ENCODE data around the gene PANX1. TPM values are rescaled to one million over a fixed set of nuclear protein-coding genes. Genes with fewer than 3 reads are reported as not detected.

Gene PANX1, protein sequence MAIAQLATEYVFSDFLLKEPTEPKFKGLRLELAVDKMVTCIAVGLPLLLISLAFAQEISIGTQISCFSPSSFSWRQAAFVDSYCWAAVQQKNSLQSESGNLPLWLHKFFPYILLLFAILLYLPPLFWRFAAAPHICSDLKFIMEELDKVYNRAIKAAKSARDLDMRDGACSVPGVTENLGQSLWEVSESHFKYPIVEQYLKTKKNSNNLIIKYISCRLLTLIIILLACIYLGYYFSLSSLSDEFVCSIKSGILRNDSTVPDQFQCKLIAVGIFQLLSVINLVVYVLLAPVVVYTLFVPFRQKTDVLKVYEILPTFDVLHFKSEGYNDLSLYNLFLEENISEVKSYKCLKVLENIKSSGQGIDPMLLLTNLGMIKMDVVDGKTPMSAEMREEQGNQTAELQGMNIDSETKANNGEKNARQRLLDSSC
- total RNA-seq (1 to 10 TPM; 4.8 to 4.9 TPM), total RNA-seq (11.1 to 45.6 (median 22.2) reads per million in 172 experiments)
- polyA plus RNA-seq (2013, experiment 1 of 2) = 10.3 TPM
- 8.8 TPM for polyA plus RNA-seq (2013, experiment 2 of 2)

DNA sequence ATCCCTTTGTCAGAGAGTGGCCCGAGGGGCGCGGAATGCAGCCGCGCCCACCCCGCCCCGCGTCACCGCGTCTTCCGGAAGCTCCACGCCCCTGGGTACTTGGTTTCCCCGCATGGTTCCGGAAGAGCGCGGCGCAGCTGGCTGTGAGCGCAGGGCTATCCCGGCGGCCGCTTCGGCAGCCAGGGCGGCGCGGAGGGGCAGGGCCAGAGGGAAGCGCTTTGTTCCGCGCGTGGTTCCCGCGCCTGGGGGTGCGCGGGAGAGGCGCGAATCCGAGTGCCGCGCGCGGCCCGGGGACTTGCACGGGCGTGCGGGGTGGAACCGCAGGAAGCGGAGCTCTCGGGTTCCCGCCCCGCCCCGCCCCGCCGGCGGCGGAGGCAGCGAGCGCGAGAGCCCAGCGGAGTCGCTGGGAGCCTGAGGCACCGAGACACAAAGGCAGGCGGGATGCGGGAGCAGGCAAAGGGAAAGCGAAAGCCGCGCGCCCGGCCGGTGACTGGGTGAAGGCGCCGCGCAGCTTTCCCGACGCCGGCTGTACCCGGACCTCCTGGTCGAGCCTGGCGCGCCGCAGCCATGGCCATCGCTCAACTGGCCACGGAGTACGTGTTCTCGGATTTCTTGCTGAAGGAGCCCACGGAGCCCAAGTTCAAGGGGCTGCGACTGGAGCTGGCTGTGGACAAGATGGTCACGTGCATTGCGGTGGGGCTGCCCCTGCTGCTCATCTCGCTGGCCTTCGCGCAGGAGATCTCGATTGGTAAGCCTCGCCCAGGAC is at the start of gene PANX1:
Gene PANX1, plus strand, starts transcription at position 96 of the 766 bp plus-strand sequence. Its CDS starts 472 bp downstream, at position 568.
- H3K9me3 ChIP-seq (ENCODE audit: control insufficient read depth in 1 of 2, insufficient read depth in 1 of 2, low read length in 2 of 2) = no peaks in the 10 kb centered on the region
- POLR2A ChIA-PET = interaction anchor here (0.7 to 3.0 kb wide), 11 partner anchors 9 to 1661 kb away, joined by 3 to 26 read pairs (median 5); partner anchors contain the start of genes C11orf54, CEP57, FAM76B and MED17
- ATAC-seq (ENCODE audit: poor library complexity) (peak; percentile 81), DNase-seq (peak; percentile 42 to 93 (median 64))
- peak within 1 kb of the TSS; percentile 64 to 90 for H3K27ac ChIP-seq (ENCODE audit: low read depth in 1 of 2, low read length in 2 of 2)
- no peaks in the 10 kb centered on the region for H3K27me3 Mint-ChIP-seq
- intact Hi-C loops (cut with DNase I, micrococcal nuclease) = loop anchor here (2.0 to 5.0 kb wide), 3 partner anchors 346 to 467 kb away; partner anchors contain the start of gene CEP295 (in 1 of the 2)
- H3K27me3 ChIP-seq (ENCODE audit: control insufficient read depth in 1 of 2, insufficient read depth in 2 of 2, low read length in 2 of 2) = no peaks in the 10 kb centered on the region
- H3K36me3 Mint-ChIP-seq (ENCODE audit: low read depth) = no peaks in the 10 kb centered on the region
- peak within 1 kb of the TSS; percentile 93 for H3K4me3 Mint-ChIP-seq
- H3K4me1 ChIP-seq (ENCODE audit: insufficient read depth, low read length) = peaks cover 47% of the 10 kb centered on the region
- peak within 1 kb of the TSS; percentile 91 for H3K4me3 ChIP-seq (ENCODE audit: low read length)
- no peaks in the 10 kb centered on the region for H3K9me3 Mint-ChIP-seq
- peaks cover 26% of the 10 kb centered on the region for H3K4me1 Mint-ChIP-seq (ENCODE audit: low read depth)
- CTCF ChIA-PET = no interaction called here
- TF ChIP-seq, protein P1, sequence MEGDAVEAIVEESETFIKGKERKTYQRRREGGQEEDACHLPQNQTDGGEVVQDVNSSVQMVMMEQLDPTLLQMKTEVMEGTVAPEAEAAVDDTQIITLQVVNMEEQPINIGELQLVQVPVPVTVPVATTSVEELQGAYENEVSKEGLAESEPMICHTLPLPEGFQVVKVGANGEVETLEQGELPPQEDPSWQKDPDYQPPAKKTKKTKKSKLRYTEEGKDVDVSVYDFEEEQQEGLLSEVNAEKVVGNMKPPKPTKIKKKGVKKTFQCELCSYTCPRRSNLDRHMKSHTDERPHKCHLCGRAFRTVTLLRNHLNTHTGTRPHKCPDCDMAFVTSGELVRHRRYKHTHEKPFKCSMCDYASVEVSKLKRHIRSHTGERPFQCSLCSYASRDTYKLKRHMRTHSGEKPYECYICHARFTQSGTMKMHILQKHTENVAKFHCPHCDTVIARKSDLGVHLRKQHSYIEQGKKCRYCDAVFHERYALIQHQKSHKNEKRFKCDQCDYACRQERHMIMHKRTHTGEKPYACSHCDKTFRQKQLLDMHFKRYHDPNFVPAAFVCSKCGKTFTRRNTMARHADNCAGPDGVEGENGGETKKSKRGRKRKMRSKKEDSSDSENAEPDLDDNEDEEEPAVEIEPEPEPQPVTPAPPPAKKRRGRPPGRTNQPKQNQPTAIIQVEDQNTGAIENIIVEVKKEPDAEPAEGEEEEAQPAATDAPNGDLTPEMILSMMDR (IDR thresholded peaks at IDR 0.05) = no peak
- H3K36me3 ChIP-seq (ENCODE audit: insufficient read depth, low read length) = no peaks in the 10 kb centered on the region
- peak within 1 kb of the TSS; percentile 90 for H3K27ac Mint-ChIP-seq

DNA sequence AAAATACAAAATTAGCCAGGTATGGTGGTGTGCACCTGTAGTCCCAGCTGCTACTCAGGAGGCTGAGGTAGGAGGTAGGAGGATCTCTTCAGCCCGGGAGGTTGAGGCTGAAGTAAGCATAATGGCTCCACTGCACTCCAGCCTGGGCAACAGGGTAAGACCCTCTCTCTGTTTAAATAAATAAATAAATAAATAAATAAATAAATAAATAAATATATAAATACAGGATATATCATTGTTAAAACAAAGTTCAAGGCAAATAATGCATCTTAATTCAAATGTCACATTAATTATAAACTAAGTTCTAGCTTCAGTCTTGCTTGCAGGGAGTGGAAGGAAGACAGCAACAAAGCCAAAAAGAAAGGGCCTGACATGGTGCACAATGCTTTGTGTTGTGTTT is 44.5 kb upstream of the PANX1 start:
- Mint-ChIP-seq H3K4me3 (no peak overlapping the region), H3K27me3 (peaks cover 30% of the 10 kb centered on the region), H3K9me3 (no peaks in the 10 kb centered on the region), H3K36me3 (ENCODE audit: low read depth) (no peaks in the 10 kb centered on the region), H3K4me1 (ENCODE audit: low read depth) (no peaks in the 10 kb centered on the region), H3K27ac (no peak overlapping the region)
- Histone ChIP-seq H3K9me3 (ENCODE audit: control insufficient read depth in 1 of 2, insufficient read depth in 1 of 2, low read length in 2 of 2) (peaks cover 0 to 4% of the 10 kb centered on the region in 2 experiments), H3K27ac (ENCODE audit: low read depth in 1 of 2, low read length in 2 of 2) (no peak overlapping the region), H3K4me3 (ENCODE audit: low read length) (no peak overlapping the region), H3K27me3 (ENCODE audit: control insufficient read depth in 1 of 2, insufficient read depth in 2 of 2, low read length in 2 of 2) (peaks cover 0 to 4% of the 10 kb centered on the region in 2 experiments), H3K36me3 (ENCODE audit: insufficient read depth, low read length) (no peaks in the 10 kb centered on the region), H3K4me1 (ENCODE audit: insufficient read depth, low read length) (no peaks in the 10 kb centered on the region)
- DNase-seq (no peak), ATAC-seq (ENCODE audit: poor library complexity) (no peak)
- ChIA-PET POLR2A (no interaction called here), CTCF (no interaction called here)
- TF ChIP-seq, protein P1 (IDR thresholded peaks at IDR 0.05) = no peak
- intact Hi-C loops (cut with DNase I, micrococcal nuclease) = no loop called here

DNA sequence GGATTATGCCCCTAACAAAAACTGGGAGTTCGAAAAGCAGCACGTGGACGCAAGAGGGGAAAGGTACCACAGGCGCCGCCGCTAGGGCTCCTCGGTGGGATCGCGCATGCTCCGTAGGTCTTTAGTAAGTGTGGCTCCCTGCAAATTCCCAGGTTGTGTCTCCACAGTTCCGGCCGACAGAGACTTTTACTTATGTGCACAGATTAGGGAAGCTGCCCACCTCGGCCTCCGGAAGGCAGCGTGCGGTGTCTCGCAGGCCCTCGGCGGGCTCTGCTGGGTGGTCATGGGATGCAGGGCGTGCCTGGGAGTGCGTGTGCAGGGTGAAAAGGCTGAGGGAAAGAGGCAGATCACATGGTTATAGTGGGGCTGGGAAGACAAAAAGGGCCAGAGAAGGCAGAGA is 39.7 kb upstream of the PANX1 start:
- no peak for ATAC-seq (ENCODE audit: poor library complexity)
- POLR2A ChIA-PET = no interaction called here
- Histone ChIP-seq H3K36me3 (ENCODE audit: insufficient read depth, low read length) (no peaks in the 10 kb centered on the region), H3K9me3 (ENCODE audit: control insufficient read depth in 1 of 2, insufficient read depth in 1 of 2, low read length in 2 of 2) (peaks cover 0 to 4% of the 10 kb centered on the region in 2 experiments), H3K4me3 (ENCODE audit: low read length) (no peak overlapping the region), H3K4me1 (ENCODE audit: insufficient read depth, low read length) (no peaks in the 10 kb centered on the region), H3K27ac (ENCODE audit: low read depth in 1 of 2, low read length in 2 of 2) (no peak overlapping the region), H3K27me3 (ENCODE audit: control insufficient read depth in 1 of 2, insufficient read depth in 2 of 2, low read length in 2 of 2) (peaks cover 0 to 4% of the 10 kb centered on the region in 2 experiments)
- no peaks in the 10 kb centered on the region for H3K36me3 Mint-ChIP-seq (ENCODE audit: low read depth)
- intact Hi-C loops (cut with DNase I, micrococcal nuclease) = no loop called here
- no peak overlapping the region for H3K4me3 Mint-ChIP-seq
- H3K9me3 Mint-ChIP-seq = no peaks in the 10 kb centered on the region
- H3K27me3 Mint-ChIP-seq = peaks cover 17% of the 10 kb centered on the region
- TF ChIP-seq, protein P1 (IDR thresholded peaks at IDR 0.05) = no peak
- no peaks in the 10 kb centered on the region for H3K4me1 Mint-ChIP-seq (ENCODE audit: low read depth)
- no peak overlapping the region for H3K27ac Mint-ChIP-seq
- no peak for DNase-seq
- CTCF ChIA-PET = no interaction called here

Measured in CD4-positive, alpha-beta T cell (primary cell).